ENCODE data around the gene FOXP1.

GRCh38 chr3:71584394-71585011, 975 bp upstream of the FOXP1 start:
- no peak for TF ChIP-seq BACH1 (IDR thresholded peaks at IDR 0.05; ENCODE audit: low read length)
- TF ChIP-seq ATF2 (IDR thresholded peaks at IDR 0.05; ENCODE audit: low read length) = no peak
- TF ChIP-seq CTCF (IDR thresholded peaks at IDR 0.05; ENCODE audit: control extremely low read depth in 1 of 3, insufficient read depth in 1 of 3, low read depth in 1 of 3, low read length in 3 of 3) = no peak
- no peak for TF ChIP-seq TAF1 (IDR thresholded peaks at IDR 0.05; ENCODE audit: low read depth, low read length)
- no peak for TF ChIP-seq TBP (IDR thresholded peaks at IDR 0.05; ENCODE audit: low read depth, low read length)
- TF ChIP-seq, protein P1, sequence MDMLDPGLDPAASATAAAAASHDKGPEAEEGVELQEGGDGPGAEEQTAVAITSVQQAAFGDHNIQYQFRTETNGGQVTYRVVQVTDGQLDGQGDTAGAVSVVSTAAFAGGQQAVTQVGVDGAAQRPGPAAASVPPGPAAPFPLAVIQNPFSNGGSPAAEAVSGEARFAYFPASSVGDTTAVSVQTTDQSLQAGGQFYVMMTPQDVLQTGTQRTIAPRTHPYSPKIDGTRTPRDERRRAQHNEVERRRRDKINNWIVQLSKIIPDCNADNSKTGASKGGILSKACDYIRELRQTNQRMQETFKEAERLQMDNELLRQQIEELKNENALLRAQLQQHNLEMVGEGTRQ (IDR thresholded peaks at IDR 0.05; ENCODE audit: low read length) = no peak
- TF ChIP-seq PHF8 (conservative IDR thresholded peaks at IDR 0.05; ENCODE audit: low read depth, low read length) = no peak
- TF ChIP-seq YY1 (IDR thresholded peaks at IDR 0.05; ENCODE audit: low read depth, low read length) = no peak
- no peak for TF ChIP-seq EZH2 (IDR thresholded peaks at IDR 0.05; ENCODE audit: low read depth, low read length, severe bottlenecking)
- no peak for TF ChIP-seq EGR1 (IDR thresholded peaks at IDR 0.05; ENCODE audit: borderline replicate concordance, low read depth, low read length)
- no peak for TF ChIP-seq EP300 (IDR thresholded peaks at IDR 0.05; ENCODE audit: borderline replicate concordance in 1 of 2, low read depth in 2 of 2, low read length in 2 of 2)
- TF ChIP-seq SIX5 (IDR thresholded peaks at IDR 0.05; ENCODE audit: low read depth, low read length) = no peak

Data from H1 (cell line).